GM12874 (cell line): Measurements from ENCODE around the gene HSD17B2.

Source experiments
- CTCF ChIP-seq: IDR thresholded peaks from 2 replicates; pipeline ENCODE4 v1.5.1; 2011; ENCODE audit warnings: low read depth, mild to moderate bottlenecking, control low read depth, low read length, moderate library complexity; ENCODE audit not compliant: insufficient read depth

Gene HSD17B2

DNA sequence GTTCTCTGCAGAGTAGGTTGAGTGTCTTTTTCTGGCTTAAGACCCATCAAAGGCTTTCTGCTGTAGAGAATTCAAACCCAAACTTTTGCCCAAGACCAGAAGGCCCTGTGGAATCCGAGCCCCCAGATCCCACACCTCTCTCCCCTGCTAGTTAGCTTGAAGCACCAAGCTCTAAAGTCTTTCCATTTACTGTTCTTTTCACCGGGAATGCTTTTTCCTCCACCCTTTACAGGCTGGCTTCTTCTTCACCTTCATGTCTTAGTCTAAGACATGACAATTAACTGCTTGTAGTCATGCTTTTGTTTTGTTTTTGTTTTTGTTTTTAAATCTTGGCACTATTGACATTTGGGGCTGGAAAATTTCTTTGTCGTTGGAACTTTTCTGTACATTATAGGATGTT, 15.5 kb downstream of the HSD17B2 start:
- no peak for TF ChIP-seq CTCF

DNA sequence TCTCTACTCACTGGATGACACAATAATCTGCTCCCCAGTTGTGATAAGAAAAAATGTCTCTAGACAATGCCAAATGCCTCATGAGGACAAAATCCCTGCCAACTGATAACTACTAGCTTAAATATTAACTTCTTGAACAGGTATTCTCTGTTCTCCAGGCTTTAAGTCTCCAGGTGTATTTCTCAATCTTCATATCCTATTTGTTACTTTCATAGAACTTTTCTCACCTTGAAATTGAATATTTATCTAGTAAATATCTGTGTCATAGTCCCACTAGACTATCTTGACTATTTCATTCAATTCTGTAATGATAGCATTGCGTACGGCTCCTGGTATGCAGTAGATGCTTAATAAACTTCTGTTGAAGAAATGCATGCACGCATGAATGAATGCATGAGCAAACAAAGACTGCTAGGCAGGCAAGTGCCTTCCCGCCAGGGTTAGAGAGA, 15.9 kb downstream of the HSD17B2 start:
- no peak for TF ChIP-seq CTCF

- no peak for TF ChIP-seq CTCF
These were observed 16.6 kb downstream of the HSD17B2 start for GRCh38 chr16:82051656-82052055.

- TF ChIP-seq CTCF: no peak
These were observed 20.1 kb downstream of the HSD17B2 start for GRCh38 chr16:82055117-82055516.

DNA sequence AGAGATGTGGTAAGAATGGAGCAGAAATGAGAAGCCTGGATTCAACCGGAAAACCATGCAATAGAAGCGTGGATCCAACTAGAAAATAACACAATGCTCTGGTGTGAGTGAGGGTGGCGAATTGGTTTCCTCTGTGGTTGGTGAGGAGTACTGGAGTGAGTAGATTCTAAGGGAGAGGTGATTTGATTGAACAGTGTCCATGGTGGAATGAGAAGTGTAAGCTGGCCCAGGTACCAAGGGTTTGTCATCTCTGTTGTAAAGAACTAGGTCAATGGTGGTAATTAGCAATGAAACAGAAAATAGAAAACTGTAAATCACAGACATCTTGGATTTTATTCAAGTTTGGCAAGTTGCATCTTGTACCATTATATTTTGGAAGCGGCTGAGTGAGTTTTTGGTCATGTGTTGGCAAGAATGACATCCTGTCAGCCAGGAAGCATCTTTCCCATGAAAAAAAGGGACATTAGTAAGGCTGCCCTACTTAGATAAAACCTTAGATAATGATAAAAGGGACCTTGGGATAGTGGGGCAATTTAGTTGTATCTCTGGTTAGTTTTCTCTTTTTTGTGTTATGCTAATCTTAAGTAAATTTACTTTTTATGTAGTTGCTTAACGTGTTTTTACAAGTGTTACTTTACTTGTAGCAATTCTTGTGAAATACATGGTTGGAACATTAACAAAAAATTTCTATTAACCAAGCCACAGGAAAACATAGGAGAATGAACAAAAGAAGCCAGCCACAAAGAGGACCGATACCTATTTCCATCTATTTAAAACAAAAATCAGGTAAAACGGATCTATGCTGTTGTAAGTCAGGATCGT, 20.9 kb downstream of the HSD17B2 start:
- TF ChIP-seq CTCF: no peak

GRCh38 chr16:82056550-82056896, 21.5 kb downstream of the HSD17B2 start:
- no peak for TF ChIP-seq CTCF

GRCh38 chr16:82059161-82059982, 24.3 kb downstream of the HSD17B2 start:
- TF ChIP-seq CTCF: no peak
